ENCODE data around the gene ADAMTS14.

DNA sequence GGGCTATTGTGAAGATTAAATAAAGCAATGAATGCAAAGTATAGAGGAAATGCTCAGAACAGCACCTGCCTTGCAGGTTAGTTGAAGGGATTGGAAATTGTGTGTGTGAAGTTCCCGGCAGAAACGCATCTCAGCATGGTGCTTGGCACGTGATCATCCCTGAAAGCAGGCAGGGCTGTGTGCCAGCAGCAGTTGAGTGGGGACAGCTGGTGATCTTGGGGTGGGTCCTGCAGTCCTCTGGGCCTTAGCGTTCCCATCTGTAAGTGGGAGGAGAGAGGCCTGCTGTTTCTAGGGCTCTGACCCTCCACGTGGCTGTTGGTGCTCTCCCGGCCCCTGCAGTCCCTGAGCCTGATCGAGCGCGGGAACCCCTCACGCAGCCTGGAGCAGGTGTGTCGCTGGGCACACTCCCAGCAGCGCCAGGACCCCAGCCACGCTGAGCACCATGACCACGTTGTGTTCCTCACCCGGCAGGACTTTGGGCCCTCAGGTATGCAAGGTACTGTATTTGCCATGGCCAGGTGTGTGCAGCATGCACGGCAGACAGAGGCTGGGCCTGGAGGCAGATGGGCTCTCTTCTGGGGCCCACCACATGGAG lies 57.6 kb downstream of the ADAMTS14 start:
- TF ChIP-seq, protein P1, sequence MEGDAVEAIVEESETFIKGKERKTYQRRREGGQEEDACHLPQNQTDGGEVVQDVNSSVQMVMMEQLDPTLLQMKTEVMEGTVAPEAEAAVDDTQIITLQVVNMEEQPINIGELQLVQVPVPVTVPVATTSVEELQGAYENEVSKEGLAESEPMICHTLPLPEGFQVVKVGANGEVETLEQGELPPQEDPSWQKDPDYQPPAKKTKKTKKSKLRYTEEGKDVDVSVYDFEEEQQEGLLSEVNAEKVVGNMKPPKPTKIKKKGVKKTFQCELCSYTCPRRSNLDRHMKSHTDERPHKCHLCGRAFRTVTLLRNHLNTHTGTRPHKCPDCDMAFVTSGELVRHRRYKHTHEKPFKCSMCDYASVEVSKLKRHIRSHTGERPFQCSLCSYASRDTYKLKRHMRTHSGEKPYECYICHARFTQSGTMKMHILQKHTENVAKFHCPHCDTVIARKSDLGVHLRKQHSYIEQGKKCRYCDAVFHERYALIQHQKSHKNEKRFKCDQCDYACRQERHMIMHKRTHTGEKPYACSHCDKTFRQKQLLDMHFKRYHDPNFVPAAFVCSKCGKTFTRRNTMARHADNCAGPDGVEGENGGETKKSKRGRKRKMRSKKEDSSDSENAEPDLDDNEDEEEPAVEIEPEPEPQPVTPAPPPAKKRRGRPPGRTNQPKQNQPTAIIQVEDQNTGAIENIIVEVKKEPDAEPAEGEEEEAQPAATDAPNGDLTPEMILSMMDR (IDR thresholded peaks at IDR 0.05; ENCODE audit: low read depth, low read length): no peak
- TF ChIP-seq MYC (IDR thresholded peaks at IDR 0.05; ENCODE audit: low read depth, low read length): no peak

All from NB4 (cell line).